ENCODE results near the gene FN3KRP. TPM values are rescaled to one million over a fixed set of nuclear protein-coding genes. Genes with fewer than 3 reads are reported as not detected.
A peak's percentile ranks its signal among the peaks of the same experiment; 100 is the strongest.

The FN3KRP gene
- total and polyA plus RNA-seq, 2 of the 13 experiments (the other 11 are each of a cell fraction or from before 2014, with no cell fraction given), result 22.4 to 28.2 TPM

DNA sequence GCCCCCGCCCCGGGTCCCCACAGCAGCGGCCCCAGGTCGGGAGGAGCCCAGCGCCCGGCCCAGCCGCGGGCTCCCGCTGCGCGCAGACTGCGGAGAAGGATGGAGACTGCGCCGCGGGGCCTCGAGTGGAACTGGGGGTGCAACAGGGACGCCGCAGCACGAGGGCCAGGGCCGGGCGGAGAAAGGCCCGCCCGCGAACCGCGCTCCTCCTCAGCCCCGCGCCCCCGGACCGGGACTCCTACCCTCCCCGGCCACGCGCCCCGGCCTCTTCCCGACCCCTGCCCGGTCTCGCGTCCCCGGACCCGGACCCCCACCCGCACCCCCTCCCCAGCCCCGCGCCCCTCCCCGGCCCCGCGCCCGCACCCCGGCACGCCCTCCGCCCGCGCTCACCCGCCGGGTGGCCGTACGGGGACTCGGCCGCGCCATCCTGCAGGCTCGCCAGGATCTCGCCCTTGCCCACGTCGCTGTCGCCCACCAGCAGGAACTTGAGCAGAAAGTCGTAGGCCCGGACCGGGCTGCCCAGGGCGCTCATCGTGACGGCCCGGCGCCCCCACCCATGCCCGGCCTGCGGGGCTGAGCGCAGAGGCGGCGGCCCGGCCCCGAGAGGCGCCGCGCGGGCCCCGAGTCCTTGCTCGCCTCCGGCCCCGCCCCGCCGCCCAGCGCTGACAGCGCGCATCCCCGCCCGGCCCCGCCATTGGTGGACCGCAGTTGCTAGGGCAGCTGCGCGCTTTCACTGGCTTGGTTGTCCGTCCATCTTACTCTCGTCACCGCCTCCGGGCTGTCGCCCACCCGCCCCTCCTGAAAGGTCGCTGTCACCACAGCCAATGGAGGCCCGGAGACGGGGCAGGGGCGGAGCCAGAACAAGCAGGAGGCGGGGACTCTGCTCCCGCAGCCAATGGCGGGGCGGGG is 18.2 kb upstream of the FN3KRP start, which contains the start of gene RAB40B (continued):
- TF ChIP-seq, protein P1, sequence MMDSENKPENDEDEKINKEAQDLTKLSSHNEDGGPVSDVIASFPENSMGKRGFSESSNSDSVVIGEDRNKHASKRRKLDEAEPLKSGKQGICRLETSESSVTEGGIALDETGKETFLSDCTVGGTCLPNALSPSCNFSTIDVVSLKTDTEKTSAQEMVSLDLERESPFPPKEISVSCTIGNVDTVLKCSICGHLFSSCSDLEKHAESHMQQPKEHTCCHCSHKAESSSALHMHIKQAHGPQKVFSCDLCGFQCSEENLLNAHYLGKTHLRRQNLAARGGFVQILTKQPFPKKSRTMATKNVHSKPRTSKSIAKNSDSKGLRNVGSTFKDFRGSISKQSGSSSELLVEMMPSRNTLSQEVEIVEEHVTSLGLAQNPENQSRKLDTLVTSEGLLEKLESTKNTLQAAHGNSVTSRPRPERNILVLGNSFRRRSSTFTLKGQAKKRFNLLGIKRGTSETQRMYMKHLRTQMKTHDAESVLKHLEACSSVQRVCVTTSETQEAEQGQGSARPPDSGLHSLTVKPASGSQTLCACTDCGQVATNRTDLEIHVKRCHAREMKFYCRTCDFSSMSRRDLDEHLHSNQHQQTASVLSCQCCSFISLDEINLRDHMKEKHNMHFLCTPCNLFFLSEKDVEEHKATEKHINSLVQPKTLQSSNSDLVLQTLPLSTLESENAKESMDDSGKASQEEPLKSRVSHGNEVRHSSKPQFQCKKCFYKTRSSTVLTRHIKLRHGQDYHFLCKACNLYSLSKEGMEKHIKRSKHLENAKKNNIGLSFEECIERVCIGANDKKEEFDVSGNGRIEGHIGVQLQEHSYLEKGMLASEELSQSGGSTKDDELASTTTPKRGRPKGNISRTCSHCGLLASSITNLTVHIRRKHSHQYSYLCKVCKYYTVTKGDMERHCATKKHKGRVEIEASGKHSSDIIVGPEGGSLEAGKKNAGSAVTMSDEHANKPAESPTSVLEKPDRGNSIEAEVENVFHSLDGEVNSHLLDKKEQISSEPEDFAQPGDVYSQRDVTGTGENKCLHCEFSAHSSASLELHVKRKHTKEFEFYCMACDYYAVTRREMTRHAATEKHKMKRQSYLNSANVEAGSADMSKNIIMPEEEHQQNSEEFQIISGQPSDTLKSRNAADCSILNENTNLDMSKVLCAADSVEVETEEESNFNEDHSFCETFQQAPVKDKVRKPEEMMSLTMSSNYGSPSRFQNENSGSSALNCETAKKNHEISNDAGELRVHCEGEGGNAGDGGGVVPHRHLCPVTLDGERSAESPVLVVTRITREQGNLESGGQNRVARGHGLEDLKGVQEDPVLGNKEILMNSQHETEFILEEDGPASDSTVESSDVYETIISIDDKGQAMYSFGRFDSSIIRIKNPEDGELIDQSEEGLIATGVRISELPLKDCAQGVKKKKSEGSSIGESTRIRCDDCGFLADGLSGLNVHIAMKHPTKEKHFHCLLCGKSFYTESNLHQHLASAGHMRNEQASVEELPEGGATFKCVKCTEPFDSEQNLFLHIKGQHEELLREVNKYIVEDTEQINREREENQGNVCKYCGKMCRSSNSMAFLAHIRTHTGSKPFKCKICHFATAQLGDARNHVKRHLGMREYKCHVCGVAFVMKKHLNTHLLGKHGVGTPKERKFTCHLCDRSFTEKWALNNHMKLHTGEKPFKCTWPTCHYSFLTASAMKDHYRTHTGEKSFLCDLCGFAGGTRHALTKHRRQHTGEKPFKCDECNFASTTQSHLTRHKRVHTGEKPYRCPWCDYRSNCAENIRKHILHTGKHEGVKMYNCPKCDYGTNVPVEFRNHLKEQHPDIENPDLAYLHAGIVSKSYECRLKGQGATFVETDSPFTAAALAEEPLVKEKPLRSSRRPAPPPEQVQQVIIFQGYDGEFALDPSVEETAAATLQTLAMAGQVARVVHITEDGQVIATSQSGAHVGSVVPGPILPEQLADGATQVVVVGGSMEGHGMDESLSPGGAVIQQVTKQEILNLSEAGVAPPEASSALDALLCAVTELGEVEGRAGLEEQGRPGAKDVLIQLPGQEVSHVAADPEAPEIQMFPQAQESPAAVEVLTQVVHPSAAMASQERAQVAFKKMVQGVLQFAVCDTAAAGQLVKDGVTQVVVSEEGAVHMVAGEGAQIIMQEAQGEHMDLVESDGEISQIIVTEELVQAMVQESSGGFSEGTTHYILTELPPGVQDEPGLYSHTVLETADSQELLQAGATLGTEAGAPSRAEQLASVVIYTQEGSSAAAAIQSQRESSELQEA (CRISPR knock-in tag; IDR thresholded peaks at IDR 0.05; ENCODE audit: not compliant biosample characterization), result no peak
- TF ChIP-seq ZNF674 (CRISPR knock-in tag; IDR thresholded peaks at IDR 0.05; ENCODE audit: low read depth), result peak; percentile 43; the same call in 1 of the 2 replicates
- TF ChIP-seq, protein P2, sequence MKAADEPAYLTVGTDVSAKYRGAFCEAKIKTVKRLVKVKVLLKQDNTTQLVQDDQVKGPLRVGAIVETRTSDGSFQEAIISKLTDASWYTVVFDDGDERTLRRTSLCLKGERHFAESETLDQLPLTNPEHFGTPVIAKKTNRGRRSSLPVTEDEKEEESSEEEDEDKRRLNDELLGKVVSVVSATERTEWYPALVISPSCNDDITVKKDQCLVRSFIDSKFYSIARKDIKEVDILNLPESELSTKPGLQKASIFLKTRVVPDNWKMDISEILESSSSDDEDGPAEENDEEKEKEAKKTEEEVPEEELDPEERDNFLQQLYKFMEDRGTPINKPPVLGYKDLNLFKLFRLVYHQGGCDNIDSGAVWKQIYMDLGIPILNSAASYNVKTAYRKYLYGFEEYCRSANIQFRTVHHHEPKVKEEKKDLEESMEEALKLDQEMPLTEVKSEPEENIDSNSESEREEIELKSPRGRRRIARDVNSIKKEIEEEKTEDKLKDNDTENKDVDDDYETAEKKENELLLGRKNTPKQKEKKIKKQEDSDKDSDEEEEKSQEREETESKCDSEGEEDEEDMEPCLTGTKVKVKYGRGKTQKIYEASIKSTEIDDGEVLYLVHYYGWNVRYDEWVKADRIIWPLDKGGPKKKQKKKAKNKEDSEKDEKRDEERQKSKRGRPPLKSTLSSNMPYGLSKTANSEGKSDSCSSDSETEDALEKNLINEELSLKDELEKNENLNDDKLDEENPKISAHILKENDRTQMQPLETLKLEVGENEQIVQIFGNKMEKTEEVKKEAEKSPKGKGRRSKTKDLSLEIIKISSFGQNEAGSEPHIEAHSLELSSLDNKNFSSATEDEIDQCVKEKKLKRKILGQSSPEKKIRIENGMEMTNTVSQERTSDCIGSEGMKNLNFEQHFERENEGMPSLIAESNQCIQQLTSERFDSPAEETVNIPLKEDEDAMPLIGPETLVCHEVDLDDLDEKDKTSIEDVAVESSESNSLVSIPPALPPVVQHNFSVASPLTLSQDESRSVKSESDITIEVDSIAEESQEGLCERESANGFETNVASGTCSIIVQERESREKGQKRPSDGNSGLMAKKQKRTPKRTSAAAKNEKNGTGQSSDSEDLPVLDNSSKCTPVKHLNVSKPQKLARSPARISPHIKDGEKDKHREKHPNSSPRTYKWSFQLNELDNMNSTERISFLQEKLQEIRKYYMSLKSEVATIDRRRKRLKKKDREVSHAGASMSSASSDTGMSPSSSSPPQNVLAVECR (CRISPR knock-in tag; IDR thresholded peaks at IDR 0.05; ENCODE audit: borderline replicate concordance), result 0 out of 2 replicates have a peak, but pooled peaks have one; percentile 10
- no peak for TF ChIP-seq ZNF180 (CRISPR knock-in tag; IDR thresholded peaks at IDR 0.05; ENCODE audit: borderline replicate concordance, low read depth)
- 0 out of 2 replicates have a peak, but pooled peaks have one; percentile 3 for TF ChIP-seq YEATS2 (CRISPR knock-in tag; IDR thresholded peaks at IDR 0.05; ENCODE audit: borderline replicate concordance)
- no peak for TF ChIP-seq ZNF124 (CRISPR knock-in tag; IDR thresholded peaks at IDR 0.05)
- no peak for TF ChIP-seq ATF7 (IDR thresholded peaks at IDR 0.05)
- TF ChIP-seq ATF7 (CRISPR knock-in tag; IDR thresholded peaks at IDR 0.05), result no peak
- TF ChIP-seq ZNF768 (CRISPR knock-in tag; IDR thresholded peaks at IDR 0.05), result no peak
- TF ChIP-seq, protein P3, sequence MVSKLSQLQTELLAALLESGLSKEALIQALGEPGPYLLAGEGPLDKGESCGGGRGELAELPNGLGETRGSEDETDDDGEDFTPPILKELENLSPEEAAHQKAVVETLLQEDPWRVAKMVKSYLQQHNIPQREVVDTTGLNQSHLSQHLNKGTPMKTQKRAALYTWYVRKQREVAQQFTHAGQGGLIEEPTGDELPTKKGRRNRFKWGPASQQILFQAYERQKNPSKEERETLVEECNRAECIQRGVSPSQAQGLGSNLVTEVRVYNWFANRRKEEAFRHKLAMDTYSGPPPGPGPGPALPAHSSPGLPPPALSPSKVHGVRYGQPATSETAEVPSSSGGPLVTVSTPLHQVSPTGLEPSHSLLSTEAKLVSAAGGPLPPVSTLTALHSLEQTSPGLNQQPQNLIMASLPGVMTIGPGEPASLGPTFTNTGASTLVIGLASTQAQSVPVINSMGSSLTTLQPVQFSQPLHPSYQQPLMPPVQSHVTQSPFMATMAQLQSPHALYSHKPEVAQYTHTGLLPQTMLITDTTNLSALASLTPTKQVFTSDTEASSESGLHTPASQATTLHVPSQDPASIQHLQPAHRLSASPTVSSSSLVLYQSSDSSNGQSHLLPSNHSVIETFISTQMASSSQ (IDR thresholded peaks at IDR 0.05; ENCODE audit: low read depth), result no peak
- TF ChIP-seq, protein P3 (CRISPR knock-in tag; IDR thresholded peaks at IDR 0.05; ENCODE audit: borderline replicate concordance), result no peak
